DND-41 (cell line): ENCODE data around the gene MDP1.
A peak's percentile ranks its signal among the peaks of the same experiment; 100 is the strongest.

ENCODE experiments used
- ATAC-seq: fragments of 200-7000 bp; cut with Tn5 transposase; 3 replicates; pipeline ENCODE4 v1.9.1; 2021; ENCODE audit warnings: low read depth; ENCODE audit not compliant: insufficient read depth
- DNase-seq: peaks from one replicate; pipeline ENCODE4 v3.0.0-alpha.2; 2020
- H2AFZ ChIP-seq: 2 replicates; pipeline ENCODE4 v1.6.0; 2012; ENCODE audit warnings: low read depth, low read length
- H3K27ac ChIP-seq: 2 replicates; pipeline ENCODE4 v1.5.1; 2012; ENCODE audit warnings: low read length, inconsistent platforms
- H3K27me3 ChIP-seq: fragments of 200-600 bp; sonication (generic); 2 replicates; pipeline ENCODE4 v1.6.0; 2012; ENCODE audit warnings: low read length, mild to moderate bottlenecking, inconsistent platforms; ENCODE audit not compliant: insufficient read depth, poor library complexity
- H3K36me3 ChIP-seq: 2 replicates; pipeline ENCODE4 v1.5.1; 2012; ENCODE audit warnings: low read length, inconsistent platforms; ENCODE audit not compliant: insufficient read depth
- H3K4me1 ChIP-seq: 2 replicates; pipeline ENCODE4 v1.5.1; 2012; ENCODE audit warnings: mild to moderate bottlenecking, low read length; ENCODE audit not compliant: insufficient read depth
- H3K4me2 ChIP-seq: 2 replicates; pipeline ENCODE4 v1.6.0; 2012; ENCODE audit warnings: mild to moderate bottlenecking, moderate library complexity, low read length, inconsistent platforms; ENCODE audit not compliant: insufficient read depth
- H3K4me3 ChIP-seq, 2 experiments: fragments of 200-600 bp in 1 of 2; shearing (Covaris generic) in 1 of 2; 2 replicates each; pipeline ENCODE4 v1.5.1; 2012 to 2016; ENCODE audit warnings: inconsistent platforms in 2 of 2, low read length in 2 of 2, mild to moderate bottlenecking in 2 of 2, low read depth in 1 of 2, moderate library complexity in 1 of 2
- H3K79me2 ChIP-seq: 2 replicates; pipeline ENCODE4 v1.6.0; 2012; ENCODE audit warnings: low read length, inconsistent platforms; ENCODE audit not compliant: insufficient read depth
- H3K9ac ChIP-seq: 2 replicates; pipeline ENCODE4 v1.6.0; 2012; ENCODE audit warnings: low read depth, mild to moderate bottlenecking, inconsistent platforms, low read length, moderate library complexity
- H3K9me3 ChIP-seq: 2 replicates; pipeline ENCODE4 v1.5.1; 2012; ENCODE audit warnings: low read length, moderate library complexity, mild to moderate bottlenecking, inconsistent platforms; ENCODE audit not compliant: insufficient read depth, severe bottlenecking
- H4K20me1 ChIP-seq: 2 replicates; pipeline ENCODE4 v1.6.0; 2012; ENCODE audit warnings: low read length; ENCODE audit not compliant: insufficient read depth
- CTCF ChIP-seq: IDR thresholded peaks from 2 replicates; pipeline ENCODE4 v1.5.1; 2012; ENCODE audit warnings: borderline replicate concordance, low read length, moderate library complexity, mild to moderate bottlenecking; ENCODE audit not compliant: poor library complexity, severe bottlenecking; ENCODE audit errors: extremely low read depth
- EZH2 ChIP-seq: IDR thresholded peaks from 3 replicates; pipeline ENCODE4 v1.6.1; 2012; ENCODE audit warnings: borderline replicate concordance, low read depth, mild to moderate bottlenecking, moderate library complexity, low read length, inconsistent platforms; ENCODE audit not compliant: severe bottlenecking

Gene MDP1

GRCh38 chr14:24240110-24240918, 24.4 kb upstream of the MDP1 start:
- ATAC-seq (no peak), DNase-seq (no peak)
- H3K27ac ChIP-seq, result peak overlapping the region; percentile 19; the same call in 1 of the 2 replicates
- no peak overlapping the region for H2AFZ ChIP-seq
- peaks cover 15% of the 10 kb centered on the region for H4K20me1 ChIP-seq
- no peak for TF ChIP-seq EZH2
- TF ChIP-seq CTCF, result no peak
- H3K36me3 ChIP-seq, result peaks cover 58% of the 10 kb centered on the region
- peak overlapping the region; percentile 69; the same call in 1 of the 2 replicates for H3K9ac ChIP-seq
- H3K79me2 ChIP-seq, result peaks cover 33% of the 10 kb centered on the region
- peak overlapping the region; percentile 86 for H3K4me2 ChIP-seq
- H3K9me3 ChIP-seq, result no peaks in the 10 kb centered on the region
- H3K4me3 ChIP-seq, result peak overlapping the region in 1 of 2 experiments; percentile 5; a peak in 1 of 4 replicates
- H3K27me3 ChIP-seq, result no peaks in the 10 kb centered on the region
- peaks cover 46% of the 10 kb centered on the region for H3K4me1 ChIP-seq

GRCh38 chr14:24238527-24239037, 22.7 kb upstream of the MDP1 start:
- no peak overlapping the region for H3K4me2 ChIP-seq
- peaks cover 73% of the 10 kb centered on the region for H3K36me3 ChIP-seq
- peaks cover 50% of the 10 kb centered on the region for H3K79me2 ChIP-seq
- no peak overlapping the region for H2AFZ ChIP-seq
- H3K4me1 ChIP-seq, result peaks cover 59% of the 10 kb centered on the region
- ATAC-seq, result no peak
- peaks cover 15% of the 10 kb centered on the region for H4K20me1 ChIP-seq
- H3K27ac ChIP-seq, result no peak overlapping the region
- H3K4me3 ChIP-seq, result no peak overlapping the region
- TF ChIP-seq EZH2, result no peak
- TF ChIP-seq CTCF, result no peak
- H3K27me3 ChIP-seq, result no peaks in the 10 kb centered on the region
- DNase-seq, result no peak
- H3K9me3 ChIP-seq, result no peaks in the 10 kb centered on the region
- no peak overlapping the region for H3K9ac ChIP-seq

- peaks cover 59% of the 10 kb centered on the region for H3K4me1 ChIP-seq
- no peak for DNase-seq
- H3K9me3 ChIP-seq, result no peaks in the 10 kb centered on the region
- TF ChIP-seq EZH2 (no peak), CTCF (no peak)
- peaks cover 75% of the 10 kb centered on the region for H3K36me3 ChIP-seq
- no peak for ATAC-seq
- no peak overlapping the region for H3K27ac ChIP-seq
- peaks cover 15% of the 10 kb centered on the region for H4K20me1 ChIP-seq
- H3K27me3 ChIP-seq, result no peaks in the 10 kb centered on the region
- peaks cover 55% of the 10 kb centered on the region for H3K79me2 ChIP-seq
- no peak overlapping the region for H3K4me3 ChIP-seq
- no peak overlapping the region for H3K9ac ChIP-seq
- no peak overlapping the region for H2AFZ ChIP-seq
- no peak overlapping the region for H3K4me2 ChIP-seq
Observed at GRCh38 chr14:24238123-24238522, 22.3 kb upstream of the MDP1 start.
